Hematopoietic multipotent progenitor cell treated with erythropoietin and hydrocortisone succinate and interleukin-3 and kit ligand, for 8 days (in vitro differentiated cells): ENCODE measurements around the gene AGBL5.

ENCODE experiments used
- DNase-seq: peaks from one replicate; pipeline ENCODE4 v3.0.0-alpha.2; 2015

AGBL5 gene

DNA sequence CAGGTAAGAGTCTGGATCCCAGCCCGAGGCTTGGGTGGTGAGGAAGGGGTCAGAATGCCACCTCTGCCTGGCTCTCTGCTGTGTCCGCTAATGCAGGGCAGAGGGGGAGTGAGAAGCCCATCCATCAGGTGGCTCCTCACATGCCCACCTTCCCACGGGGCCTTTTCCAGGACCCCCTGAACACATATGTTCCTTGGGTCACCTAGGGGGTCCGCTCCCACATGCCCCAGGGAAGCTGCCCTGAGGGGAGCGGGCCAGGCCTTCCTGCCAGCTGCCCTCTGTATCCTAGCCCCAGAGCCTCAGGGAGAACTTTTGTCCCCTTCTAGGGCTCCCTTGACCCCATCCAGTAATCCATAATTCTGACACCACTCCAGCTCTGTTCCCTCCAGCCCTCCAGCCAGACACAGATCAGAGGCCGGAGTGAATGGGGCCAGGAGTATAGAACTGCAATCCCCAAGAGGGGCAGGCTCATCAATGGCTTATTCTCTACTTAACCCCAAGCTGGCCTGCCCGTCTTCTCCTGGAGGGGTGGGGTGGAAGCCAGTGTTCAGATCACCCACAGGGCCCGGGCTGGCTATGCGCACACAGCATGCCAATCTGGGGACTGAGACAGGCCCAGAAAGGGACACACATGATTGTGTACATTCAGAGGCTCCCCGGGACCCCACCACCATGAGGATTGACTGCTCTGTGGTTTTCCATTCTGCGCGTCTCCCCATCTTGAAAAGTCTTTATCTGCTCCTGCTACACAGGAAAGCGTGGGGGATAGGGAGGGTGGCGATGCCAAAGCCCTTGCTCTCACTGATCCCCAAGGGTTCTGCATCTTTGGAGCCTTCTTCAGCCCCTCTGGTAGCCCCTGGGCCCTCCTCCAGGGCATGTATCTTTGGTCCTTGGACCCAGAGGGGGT is 28.0 kb downstream of the AGBL5 start:
- DNase-seq: no peak

DNA sequence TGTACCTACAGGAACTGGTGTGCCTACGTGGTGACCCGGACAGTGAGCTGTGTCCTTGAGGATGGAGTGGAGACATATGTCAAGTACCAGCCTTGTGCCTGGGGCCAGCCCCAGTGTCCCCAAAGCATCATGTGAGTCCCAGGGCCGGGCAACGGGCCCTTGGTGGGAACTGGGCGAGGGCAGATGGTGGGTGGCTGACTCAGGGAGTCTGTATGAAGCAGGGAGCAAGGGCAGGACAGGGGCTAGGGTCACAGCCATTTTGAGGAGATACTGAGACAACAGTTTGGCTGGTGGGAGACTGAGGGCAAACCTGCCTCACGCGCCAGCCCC is 28.6 kb downstream of the AGBL5 start:
- DNase-seq: no peak

DNA sequence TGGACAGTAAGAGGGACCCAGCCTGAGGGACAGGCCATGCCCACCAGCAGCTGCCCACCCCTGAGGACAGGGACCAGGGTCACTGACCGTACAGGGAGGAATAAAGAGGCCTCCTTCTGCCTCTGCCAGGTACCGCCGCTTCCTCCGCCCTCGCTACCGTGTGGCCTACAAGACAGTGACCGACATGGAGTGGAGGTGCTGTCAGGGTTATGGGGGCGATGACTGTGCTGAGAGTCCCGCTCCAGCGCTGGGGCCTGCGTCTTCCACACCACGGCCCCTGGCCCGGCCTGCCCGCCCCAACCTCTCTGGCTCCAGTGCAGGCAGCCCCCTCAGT is 29.1 kb downstream of the AGBL5 start:
- DNase-seq: no peak

DNA sequence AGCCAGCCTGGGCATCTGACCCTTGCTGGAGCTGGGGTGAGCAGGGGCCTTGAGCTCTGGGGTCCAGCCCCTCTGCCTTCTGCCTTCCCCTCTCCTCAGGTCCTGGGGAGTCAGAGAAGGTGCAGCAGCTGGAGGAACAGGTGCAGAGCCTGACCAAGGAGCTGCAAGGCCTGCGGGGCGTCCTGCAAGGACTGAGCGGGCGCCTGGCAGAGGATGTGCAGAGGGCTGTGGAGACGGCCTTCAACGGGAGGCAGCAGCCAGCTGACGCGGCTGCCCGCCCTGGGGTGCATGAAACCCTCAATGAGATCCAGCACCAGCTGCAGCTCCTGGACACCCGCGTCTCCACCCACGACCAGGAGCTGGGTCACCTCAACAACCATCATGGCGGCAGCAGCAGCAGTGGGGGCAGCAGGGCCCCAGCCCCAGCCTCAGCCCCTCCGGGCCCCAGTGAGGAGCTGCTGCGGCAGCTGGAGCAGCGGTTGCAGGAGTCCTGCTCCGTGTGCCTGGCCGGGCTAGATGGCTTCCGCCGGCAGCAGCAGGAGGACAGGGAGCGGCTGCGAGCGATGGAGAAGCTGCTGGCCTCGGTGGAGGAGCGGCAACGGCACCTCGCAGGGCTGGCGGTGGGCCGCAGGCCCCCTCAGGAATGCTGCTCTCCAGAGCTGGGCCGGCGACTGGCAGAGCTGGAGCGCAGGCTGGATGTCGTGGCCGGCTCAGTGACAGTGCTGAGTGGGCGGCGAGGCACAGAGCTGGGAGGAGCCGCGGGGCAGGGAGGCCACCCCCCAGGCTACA is 30.7 kb downstream of the AGBL5 start:
- DNase-seq: no peak

DNA sequence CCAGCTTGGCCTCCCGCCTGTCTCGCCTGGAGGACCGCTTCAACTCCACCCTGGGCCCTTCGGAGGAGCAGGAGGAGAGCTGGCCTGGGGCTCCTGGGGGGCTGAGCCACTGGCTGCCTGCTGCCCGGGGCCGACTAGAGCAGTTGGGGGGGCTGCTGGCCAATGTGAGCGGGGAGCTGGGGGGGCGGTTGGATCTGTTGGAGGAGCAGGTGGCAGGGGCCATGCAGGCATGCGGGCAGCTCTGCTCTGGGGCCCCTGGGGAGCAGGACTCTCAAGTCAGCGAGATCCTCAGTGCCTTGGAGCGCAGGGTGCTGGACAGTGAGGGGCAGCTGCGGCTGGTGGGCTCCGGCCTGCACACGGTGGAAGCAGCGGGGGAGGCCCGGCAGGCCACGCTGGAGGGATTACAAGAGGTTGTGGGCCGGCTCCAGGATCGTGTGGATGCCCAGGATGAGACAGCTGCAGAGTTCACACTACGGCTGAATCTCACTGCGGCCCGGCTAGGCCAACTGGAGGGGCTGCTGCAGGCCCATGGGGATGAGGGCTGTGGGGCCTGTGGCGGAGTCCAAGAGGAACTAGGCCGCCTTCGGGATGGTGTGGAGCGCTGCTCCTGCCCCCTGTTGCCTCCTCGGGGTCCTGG is 31.4 kb downstream of the AGBL5 start:
- DNase-seq: no peak

DNA sequence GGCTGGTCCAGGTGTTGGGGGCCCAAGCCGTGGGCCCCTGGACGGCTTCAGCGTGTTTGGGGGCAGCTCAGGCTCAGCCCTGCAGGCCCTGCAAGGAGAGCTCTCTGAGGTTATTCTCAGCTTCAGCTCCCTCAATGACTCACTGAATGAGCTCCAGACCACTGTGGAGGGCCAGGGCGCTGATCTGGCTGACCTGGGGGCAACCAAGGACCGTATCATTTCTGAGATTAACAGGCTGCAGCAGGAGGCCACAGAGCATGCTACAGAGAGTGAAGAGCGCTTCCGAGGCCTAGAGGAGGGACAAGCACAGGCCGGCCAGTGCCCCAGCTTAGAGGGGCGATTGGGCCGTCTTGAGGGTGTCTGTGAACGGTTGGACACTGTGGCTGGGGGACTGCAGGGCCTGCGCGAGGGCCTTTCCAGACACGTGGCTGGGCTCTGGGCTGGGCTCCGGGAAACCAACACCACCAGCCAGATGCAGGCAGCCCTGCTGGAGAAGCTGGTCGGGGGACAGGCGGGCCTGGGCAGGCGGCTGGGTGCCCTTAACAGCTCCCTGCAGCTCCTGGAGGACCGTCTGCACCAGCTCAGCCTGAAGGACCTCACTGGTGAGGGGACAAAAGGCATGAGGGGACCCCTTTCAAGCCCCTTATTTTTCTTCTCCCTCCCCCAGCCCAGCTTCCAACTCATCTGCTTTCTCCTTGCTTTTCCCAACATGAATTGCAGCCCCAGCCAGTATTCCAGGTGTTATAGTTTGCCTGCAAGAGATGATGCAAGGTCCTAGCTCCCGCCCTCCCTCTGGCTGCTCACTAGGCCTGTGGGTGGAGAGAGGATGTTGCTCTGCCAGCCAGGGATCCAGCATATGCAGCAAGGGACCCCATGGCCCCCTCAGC is 32.2 kb downstream of the AGBL5 start:
- DNase-seq: no peak

DNA sequence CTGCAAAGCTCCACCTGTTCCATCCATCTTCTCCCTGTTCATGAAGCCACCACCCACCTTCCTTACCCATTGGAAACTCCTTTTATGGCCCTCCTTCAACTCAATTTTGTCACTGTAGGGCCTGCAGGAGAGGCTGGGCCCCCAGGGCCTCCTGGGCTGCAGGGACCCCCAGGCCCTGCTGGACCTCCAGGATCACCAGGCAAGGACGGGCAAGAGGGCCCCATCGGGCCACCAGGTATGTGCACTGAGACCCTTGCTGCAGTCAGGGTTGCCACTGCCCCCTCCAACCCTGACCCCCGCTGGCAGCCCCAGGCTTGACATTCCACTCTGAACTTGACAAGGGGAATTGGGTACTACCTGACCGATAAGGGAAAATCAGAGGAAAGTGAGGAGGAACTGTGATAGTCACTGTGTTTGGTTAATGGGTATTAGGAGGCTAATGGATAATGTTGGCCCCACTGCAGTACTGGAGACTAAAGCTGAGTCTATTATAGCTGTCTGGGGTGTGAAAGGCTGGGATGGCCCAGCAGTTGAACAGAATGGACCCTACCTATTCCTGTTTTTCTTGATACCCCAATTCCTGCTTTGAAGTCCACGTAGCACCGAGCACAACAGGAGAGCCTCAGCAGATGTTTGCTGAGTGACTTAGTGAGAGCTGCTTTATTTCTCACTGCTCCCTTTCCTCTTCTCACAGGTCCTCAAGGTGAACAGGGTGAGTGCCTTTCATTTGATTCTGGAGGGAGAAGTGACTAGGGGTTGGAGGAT is 33.0 kb downstream of the AGBL5 start:
- DNase-seq: no peak

DNA sequence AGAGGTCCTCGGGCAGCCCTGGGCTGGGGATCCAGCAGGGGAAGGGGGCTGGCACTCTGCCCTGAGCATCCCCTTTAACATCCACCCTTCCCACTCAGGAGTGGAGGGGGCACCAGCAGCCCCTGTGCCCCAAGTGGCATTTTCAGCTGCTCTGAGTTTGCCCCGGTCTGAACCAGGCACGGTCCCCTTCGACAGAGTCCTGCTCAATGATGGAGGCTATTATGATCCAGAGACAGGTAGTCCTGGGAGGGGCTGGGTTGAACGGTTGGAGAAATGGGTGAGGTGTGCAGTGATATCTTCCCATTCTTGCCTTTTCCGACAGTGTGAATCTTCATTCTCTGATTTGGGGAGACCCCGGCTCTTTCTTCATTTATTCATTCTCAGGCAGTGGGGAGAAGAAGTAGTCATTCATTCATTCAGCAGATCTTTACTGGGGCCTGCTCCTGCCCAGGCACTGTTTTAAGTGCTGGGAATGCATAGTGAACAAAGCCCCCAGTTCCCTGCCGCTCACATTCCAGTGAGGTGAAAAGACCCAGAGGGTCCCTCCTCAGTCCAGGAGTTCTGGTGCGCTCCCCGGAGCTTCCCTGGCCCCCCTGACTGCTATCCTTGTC is 33.7 kb downstream of the AGBL5 start:
- DNase-seq: no peak

DNA sequence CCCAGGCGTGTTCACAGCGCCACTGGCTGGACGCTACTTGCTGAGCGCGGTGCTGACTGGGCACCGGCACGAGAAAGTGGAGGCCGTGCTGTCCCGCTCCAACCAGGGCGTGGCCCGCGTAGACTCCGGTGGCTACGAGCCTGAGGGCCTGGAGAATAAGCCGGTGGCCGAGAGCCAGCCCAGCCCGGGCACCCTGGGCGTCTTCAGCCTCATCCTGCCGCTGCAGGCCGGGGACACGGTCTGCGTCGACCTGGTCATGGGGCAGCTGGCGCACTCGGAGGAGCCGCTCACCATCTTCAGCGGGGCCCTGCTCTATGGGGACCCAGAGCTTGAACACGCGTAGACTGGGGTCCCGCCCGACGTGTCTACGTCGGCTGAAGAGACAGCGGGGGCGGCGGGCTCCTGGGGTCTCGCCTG is 34.2 kb downstream of the AGBL5 start:
- peak; percentile 74 for DNase-seq

DNA sequence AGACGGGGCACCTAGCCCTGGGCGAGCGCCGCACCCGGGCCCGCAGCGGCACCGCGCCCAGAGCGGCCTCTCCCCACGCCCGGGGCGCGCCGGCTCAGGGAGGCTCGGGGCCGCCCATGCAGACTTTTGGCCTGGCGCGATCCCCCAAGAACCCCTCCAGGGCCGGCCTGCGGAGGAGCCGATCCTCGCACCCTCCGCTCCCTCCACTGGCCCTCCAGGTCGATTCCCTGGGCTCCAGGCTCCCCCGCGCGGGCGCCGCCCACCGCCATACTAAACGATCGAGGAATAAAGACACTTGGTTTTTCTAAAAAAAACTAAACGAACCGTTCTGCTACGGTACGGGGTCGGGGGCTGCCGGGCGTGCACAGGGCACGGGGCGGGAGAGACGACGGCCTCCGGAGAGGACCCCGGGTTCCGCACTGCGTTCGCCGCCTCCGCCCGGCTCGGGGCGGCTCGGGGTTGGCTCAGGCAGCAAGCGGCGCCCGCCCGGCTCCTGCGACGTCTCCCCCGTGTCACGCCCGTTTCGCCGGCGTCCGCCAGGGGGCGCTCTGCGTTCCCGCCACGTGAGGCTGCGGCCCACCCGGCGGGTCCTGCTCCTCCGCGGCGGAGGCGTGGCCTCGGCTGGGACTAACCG is 34.7 kb downstream of the AGBL5 start:
- DNase-seq: peak; percentile 92

DNA sequence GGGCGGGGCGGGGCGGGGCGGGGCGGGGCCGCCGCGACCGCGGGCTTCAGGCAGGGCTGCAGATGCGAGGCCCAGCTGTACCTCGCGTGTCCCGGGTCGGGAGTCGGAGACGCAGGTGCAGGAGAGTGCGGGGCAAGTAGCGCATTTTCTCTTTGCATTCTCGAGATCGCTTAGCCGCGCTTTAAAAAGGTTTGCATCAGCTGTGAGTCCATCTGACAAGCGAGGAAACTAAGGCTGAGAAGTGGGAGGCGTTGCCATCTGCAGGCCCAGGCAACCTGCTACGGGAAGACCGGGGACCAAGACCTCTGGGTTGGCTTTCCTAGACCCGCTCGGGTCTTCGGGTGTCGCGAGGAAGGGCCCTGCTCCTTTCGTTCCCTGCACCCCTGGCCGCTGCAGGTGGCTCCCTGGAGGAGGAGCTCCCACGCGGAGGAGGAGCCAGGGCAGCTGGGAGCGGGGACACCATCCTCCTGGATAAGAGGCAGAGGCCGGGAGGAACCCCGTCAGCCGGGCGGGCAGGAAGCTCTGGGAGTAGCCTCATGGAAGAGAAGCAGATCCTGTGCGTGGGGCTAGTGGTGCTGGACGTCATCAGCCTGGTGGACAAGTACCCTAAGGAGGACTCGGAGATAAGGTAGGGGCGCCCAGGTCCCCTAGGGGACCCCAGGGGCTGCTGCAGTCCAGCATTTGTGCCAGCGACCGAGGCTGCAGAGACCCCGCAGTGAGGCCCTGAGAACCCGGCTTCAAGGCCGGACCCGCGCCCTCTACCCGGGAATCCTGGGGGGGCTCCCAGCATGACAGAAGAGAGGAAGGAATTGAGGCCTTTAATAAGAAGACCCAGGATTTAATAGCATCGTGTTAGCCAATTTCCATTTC is 35.5 kb downstream of the AGBL5 start, which contains the start of gene KHK:
Gene KHK, plus strand, starts transcription at position 49 of the 870 bp plus-strand sequence. Its CDS starts 488 bp downstream, at position 537.
- no peak for DNase-seq

DNA sequence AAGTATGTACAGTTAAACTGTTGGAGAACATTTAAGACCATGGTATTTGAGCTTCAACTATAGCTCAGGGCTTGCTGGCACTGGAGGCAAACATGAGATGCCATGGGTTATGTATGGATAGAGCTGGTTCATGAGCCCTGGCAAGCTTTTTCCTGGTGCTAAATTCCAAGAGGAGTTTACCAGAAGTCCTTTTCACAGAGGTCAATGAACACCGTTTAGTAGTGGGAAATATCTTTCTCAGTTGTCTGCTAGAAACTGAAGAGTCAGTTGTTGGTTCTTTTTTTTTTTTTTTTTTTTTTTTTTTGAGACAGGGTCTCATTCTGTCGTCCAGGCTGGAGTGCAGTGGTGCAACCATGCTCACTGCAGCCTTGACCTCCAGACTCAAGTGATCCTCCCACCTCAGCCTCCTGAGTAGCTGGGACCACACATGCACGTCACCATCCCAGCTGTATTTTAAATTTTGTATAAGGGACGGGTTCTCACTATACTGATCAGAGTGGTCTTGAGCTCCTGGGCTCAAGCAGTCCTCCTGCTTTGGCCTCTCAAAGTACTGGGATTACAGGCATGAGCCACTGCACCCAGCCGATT is 36.4 kb downstream of the AGBL5 start:
- no peak for DNase-seq

DNA sequence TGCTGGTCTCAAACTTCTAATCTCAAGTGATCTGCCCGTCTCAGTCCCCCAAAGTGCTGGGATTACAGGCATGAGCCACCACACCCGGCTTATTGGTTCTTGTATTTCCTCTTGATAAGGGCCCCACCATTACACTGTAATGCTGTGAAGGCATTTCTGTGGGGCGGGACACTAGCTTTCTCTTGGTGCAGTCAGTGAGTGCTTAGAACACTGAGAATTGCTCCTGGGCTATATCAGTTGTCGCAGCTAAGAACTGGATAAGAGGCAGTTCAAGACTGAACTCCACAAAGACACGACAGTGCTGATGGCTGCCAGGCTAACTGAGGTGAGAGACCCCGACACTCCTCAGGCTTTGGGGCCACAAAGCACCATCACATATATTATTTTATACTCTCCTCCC is 37.2 kb downstream of the AGBL5 start:
- peak; percentile 83 for DNase-seq

DNA sequence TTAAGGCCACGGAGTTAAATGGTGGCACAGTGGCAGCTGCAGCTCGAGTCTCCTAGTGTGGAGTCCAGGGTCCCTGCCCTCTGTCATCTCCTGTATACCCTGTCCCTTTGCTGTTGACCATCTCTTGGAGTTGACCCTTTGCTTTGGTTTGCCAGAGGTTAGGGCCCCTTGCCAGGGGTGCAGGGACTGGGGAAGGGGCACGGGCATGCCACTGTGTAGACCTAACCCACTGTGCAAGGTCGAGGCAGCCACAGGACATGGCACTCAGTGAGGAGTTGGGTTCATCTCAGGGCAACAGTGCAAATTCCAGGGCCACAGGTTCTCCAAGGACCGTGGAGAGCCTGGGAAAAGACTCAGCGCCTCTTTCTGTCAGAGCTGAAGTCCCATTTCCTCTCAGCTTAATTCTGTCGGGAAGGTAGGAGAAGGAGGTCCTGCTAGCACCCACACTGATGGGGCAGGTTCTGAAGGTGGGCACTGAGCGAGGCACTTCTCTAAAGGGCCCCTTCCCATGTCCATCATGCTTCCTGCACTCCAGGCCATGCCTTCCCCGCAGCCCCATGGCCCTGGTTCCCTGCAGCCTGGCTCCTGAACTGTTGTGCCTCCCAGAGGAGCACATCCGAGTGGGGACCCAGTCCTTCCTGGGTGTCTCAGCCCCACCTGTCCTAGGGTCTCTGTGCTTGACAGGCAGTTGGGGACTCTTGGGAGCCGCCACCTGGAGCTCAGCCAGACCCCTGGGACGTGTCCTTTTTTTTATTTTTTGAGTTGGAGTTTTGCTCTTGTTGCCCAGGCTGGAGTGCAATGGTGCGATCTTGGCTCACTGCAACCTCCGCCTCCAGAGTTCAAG is 37.9 kb downstream of the AGBL5 start:
- DNase-seq: no peak

DNA sequence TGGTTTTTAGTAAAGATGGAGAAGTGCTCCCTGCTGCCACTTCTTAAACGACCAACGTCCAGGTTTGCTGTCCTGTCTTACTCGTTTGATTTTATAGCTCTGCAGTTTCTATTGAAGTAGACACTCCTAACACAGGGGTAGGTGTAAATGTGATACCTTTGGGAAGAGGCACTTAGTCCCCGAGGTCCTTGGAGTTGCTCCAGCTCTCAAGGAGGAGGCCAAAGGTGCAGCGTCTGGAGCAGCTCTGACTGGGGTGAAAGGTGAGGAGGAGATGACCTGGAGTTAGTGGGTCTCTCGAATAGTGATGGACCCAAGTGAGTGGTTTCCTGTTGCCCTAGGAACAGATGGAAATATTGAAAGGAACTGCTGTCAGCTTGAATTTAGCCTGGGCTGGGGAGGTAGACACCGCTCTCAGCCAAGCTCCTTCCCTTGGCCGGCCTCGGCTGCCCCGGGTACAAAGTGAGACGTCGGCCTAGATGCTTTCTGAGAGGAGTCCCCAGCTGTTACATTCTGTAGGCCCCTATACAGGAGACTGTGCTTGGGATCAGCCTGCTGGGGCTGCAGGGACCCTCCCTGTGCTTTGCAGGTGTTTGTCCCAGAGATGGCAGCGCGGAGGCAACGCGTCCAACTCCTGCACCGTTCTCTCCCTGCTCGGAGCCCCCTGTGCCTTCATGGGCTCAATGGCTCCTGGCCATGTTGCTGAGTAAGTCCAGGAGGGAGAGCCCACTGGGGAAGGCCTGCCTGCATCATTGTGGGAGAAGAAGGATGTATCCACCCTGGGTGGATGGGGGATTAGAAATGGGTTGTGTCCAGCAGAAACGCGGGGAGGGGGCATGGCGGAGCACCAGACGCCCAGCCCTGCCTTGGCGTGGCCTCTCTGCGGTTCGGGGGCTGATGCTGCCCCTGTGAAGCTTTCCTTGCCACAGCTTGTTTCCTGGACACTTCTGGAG is 40.6 kb downstream of the AGBL5 start:
- DNase-seq: no peak

DNA sequence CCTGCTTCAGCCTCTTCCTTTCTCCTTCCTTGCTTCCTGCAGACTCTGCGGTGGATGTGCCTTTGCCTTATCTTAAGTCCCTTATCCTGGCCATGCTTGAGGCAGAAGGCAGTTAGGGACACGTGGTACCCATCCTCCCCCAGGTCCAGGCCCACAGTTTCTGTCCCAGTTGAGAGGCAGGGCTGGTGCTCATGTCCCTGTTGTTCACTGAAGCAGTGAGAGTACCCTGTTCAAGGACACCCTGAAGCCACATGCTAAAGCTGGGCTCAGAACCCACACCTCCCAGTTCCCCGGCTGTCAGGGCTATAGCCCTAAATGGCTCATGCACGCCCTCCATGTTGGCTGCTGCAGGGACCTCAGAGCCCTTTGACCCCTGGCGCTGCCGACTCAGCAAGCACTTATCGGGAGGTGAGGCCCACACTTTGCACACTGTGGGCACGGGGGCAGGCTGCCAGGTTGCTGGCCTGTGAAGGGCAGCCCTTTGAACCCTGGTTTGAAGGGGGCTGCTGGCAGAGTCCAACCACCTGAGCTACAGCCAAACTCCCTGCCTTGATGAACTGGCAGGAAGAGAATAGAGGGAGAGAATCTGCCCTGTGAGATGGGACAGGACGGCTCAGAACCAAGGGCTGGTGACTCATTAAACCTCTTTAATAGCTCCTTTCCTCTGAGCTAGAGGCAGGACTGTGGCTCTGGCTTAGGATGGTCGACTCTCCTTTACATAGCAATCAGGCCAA is 41.4 kb downstream of the AGBL5 start:
- DNase-seq: peak; percentile 74
